DOHH2 (cell line): ENCODE results near the gene CCDC160.
"Not testable (repeated sequence)": the region's sequence is repeated elsewhere in the genome, so short reads cannot be mapped to it uniquely, and the experiment has no call there.

Experiments
- H3F3A ChIP-seq: fragments of 200-600 bp; sonication (generic), shearing (Covaris generic); 2 replicates; pipeline ENCODE4 v1.6.0; 2016; ENCODE audit warnings: antibody characterized with exemption, mild to moderate bottlenecking; ENCODE audit not compliant: control insufficient read depth, insufficient read depth
- H3K27ac ChIP-seq: fragments of 200-600 bp; sonication (generic); 2 replicates; pipeline ENCODE4 v1.5.1; 2014; ENCODE audit warnings: low read depth, mild to moderate bottlenecking, low read length, moderate library complexity
- H3K27me3 ChIP-seq: fragments of 200-600 bp; sonication (generic); 2 replicates; pipeline ENCODE4 v1.6.1; 2014; ENCODE audit warnings: mild to moderate bottlenecking, low read length, mixed read lengths; ENCODE audit not compliant: control insufficient read depth
- H3K36me3 ChIP-seq: fragments of 200-600 bp; sonication (generic); 2 replicates; pipeline ENCODE4 v1.6.1; 2014; ENCODE audit warnings: mild to moderate bottlenecking, low read length, moderate library complexity, mixed read lengths; ENCODE audit not compliant: control insufficient read depth
- H3K4me1 ChIP-seq: fragments of 200-600 bp; sonication (generic); 2 replicates; pipeline ENCODE4 v1.6.1; 2014; ENCODE audit warnings: mild to moderate bottlenecking, low read length, mixed read lengths; ENCODE audit not compliant: control insufficient read depth
- H3K4me2 ChIP-seq: fragments of 200-600 bp; sonication (generic); 2 replicates; pipeline ENCODE4 v1.6.0; 2014; ENCODE audit warnings: mild to moderate bottlenecking, low read length, moderate library complexity
- H3K4me3 ChIP-seq: fragments of 200-600 bp; sonication (generic); 2 replicates; pipeline ENCODE4 v1.5.1; 2014; ENCODE audit warnings: mild to moderate bottlenecking, low read length, mixed read lengths
- H3K79me2 ChIP-seq: fragments of 200-600 bp; sonication (generic); 2 replicates; pipeline ENCODE4 v1.6.1; 2014; ENCODE audit warnings: mild to moderate bottlenecking, low read length, mixed read lengths; ENCODE audit not compliant: control insufficient read depth
- H3K9me2 ChIP-seq: fragments of 200-600 bp; sonication (generic); replicated peaks from 2 replicates; pipeline ENCODE4 v1.6.1; 2014; ENCODE audit warnings: mild to moderate bottlenecking, low read length, mixed read lengths; ENCODE audit not compliant: control insufficient read depth
- H3K9me3 ChIP-seq: fragments of 200-600 bp; sonication (generic); 2 replicates; pipeline ENCODE4 v1.6.1; 2014; ENCODE audit warnings: antibody characterized with exemption, low read length, mixed read lengths; ENCODE audit not compliant: control insufficient read depth, insufficient read depth
- H4K20me1 ChIP-seq: fragments of 200-600 bp; sonication (generic); 2 replicates; pipeline ENCODE4 v1.6.0; 2014; ENCODE audit warnings: low read depth, mild to moderate bottlenecking, antibody characterized with exemption, low read length, moderate library complexity; ENCODE audit not compliant: control insufficient read depth, insufficient read depth
- EZH2phosphoT487 ChIP-seq: fragments of 200-600 bp; sonication (generic); IDR thresholded peaks from 2 replicates; pipeline ENCODE4 v1.6.1; 2017; ENCODE audit warnings: borderline replicate concordance, mild to moderate bottlenecking, antibody characterized with exemption, low read length, moderate library complexity, mixed read lengths
- TF ChIP-seq, protein P1 (sequence below): fragments of 200-600 bp; sonication (generic); IDR thresholded peaks from one replicate; pipeline ENCODE4 v1.5.1; 2014; ENCODE audit warnings: antibody characterized with exemption, mild to moderate bottlenecking, low read depth, low read length; ENCODE audit not compliant: poor library complexity, severe bottlenecking

CCDC160 gene

GRCh38 chrX:134202561-134202960 is 34.4 kb upstream of the CCDC160 start:
- no peaks in the 10 kb centered on the region for H3K79me2 ChIP-seq

DNA sequence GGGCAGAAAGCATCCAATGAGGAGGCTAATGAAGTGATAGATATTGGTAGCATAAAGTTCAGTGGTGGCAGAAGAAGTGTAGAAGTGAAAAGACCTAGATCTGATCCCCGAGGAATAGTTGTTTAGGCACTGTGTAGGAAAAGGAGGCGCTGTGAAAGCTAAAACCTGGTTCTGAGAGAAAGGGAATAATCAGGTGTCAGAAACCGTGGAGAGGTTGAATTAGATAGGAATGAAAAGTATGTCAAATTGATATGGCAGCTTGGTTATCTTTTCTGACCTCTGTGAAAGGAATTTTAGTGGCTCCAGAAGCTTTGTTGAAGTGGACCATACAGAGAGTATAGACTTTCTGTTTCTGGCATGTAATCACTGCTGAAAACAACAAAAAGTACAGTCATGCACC is 30.8 kb upstream of the CCDC160 start:
- Histone ChIP-seq H3K36me3 (no peaks in the 10 kb centered on the region), H3K4me3 (no peak overlapping the region), H3F3A (no peaks in the 10 kb centered on the region), H3K79me2 (no peaks in the 10 kb centered on the region), H3K9me3 (no peaks in the 10 kb centered on the region), H3K27ac (no peak overlapping the region), H3K4me1 (no peaks in the 10 kb centered on the region), H4K20me1 (no peaks in the 10 kb centered on the region), H3K9me2 (no peaks in the 10 kb centered on the region), H3K4me2 (no peak overlapping the region), H3K27me3 (no peaks in the 10 kb centered on the region)
- TF ChIP-seq, protein P1, sequence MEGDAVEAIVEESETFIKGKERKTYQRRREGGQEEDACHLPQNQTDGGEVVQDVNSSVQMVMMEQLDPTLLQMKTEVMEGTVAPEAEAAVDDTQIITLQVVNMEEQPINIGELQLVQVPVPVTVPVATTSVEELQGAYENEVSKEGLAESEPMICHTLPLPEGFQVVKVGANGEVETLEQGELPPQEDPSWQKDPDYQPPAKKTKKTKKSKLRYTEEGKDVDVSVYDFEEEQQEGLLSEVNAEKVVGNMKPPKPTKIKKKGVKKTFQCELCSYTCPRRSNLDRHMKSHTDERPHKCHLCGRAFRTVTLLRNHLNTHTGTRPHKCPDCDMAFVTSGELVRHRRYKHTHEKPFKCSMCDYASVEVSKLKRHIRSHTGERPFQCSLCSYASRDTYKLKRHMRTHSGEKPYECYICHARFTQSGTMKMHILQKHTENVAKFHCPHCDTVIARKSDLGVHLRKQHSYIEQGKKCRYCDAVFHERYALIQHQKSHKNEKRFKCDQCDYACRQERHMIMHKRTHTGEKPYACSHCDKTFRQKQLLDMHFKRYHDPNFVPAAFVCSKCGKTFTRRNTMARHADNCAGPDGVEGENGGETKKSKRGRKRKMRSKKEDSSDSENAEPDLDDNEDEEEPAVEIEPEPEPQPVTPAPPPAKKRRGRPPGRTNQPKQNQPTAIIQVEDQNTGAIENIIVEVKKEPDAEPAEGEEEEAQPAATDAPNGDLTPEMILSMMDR = no peak
- no peak for TF ChIP-seq EZH2phosphoT487

More at GRCh38 chrX:134202561-134202960, 34.4 kb upstream of the CCDC160 start:
- H3K9me2 ChIP-seq = no peaks in the 10 kb centered on the region
- H3K9me3 ChIP-seq = no peaks in the 10 kb centered on the region
- no peak overlapping the region for H3K27ac ChIP-seq
- no peaks in the 10 kb centered on the region for H3K27me3 ChIP-seq
- H3K4me3 ChIP-seq = no peak overlapping the region
- no peak overlapping the region for H3K4me2 ChIP-seq
- H3K36me3 ChIP-seq = no peaks in the 10 kb centered on the region
- H3K4me1 ChIP-seq = no peaks in the 10 kb centered on the region
- TF ChIP-seq, protein P1 = no peak
- no peak for TF ChIP-seq EZH2phosphoT487
- no peaks in the 10 kb centered on the region for H4K20me1 ChIP-seq
- H3F3A ChIP-seq = no peaks in the 10 kb centered on the region

DNA sequence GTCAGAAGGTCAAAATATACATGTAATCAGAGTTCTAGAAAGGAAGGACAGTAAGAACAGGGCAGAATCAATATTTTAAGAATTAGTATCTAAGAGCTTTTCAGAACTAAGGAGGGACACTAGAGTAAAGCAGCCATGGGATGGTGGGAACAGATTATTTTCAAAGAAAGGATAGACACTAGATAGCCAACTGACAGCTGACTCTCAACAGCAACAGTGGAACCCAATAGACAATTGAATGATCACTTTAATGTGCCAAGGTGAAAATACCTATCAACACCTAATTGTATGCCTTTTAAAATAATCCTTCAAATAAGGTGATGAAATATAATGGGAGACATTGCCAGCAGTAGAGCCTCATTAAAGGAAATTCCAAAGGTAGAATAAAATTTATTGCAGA is 26.5 kb upstream of the CCDC160 start:
- no peaks in the 10 kb centered on the region for H3K27me3 ChIP-seq
- no peak overlapping the region for H3K27ac ChIP-seq
- no peaks in the 10 kb centered on the region for H3K9me2 ChIP-seq
- no peaks in the 10 kb centered on the region for H3K9me3 ChIP-seq
- no peaks in the 10 kb centered on the region for H3K79me2 ChIP-seq
- TF ChIP-seq EZH2phosphoT487 = no peak
- TF ChIP-seq, protein P1 = no peak
- no peaks in the 10 kb centered on the region for H3K36me3 ChIP-seq
- H3K4me1 ChIP-seq = no peaks in the 10 kb centered on the region
- no peak overlapping the region for H3K4me3 ChIP-seq
- no peak overlapping the region for H3K4me2 ChIP-seq
- H3F3A ChIP-seq = no peaks in the 10 kb centered on the region
- H4K20me1 ChIP-seq = no peaks in the 10 kb centered on the region

DNA sequence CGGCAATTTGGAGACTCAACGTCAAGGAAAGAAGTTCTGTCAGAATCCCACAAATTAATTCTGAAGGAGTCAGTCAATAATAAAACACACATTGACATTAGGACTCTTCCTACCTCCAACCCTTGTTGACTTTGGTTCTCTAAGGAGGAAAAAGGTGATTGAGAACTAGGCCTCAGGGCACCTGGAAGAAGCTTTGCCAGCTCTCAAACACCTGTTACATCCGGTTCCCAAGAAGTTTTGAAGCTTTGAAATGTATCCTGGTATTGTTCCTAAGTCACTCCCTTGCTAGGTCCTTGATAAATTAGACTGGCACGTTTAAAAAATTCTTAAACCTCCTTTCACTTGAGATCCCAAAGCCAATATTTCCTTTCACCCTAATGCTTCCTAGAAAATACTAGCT is 1.7 kb upstream of the CCDC160 start:
- TF ChIP-seq EZH2phosphoT487 = no peak
- TF ChIP-seq, protein P1 = no peak
- no peaks in the 10 kb centered on the region for H4K20me1 ChIP-seq
- H3F3A ChIP-seq = no peaks in the 10 kb centered on the region
- no peak overlapping the region for H3K27ac ChIP-seq
- H3K4me3 ChIP-seq = no peak overlapping the region
- H3K9me2 ChIP-seq = no peaks in the 10 kb centered on the region
- H3K79me2 ChIP-seq = no peaks in the 10 kb centered on the region
- H3K9me3 ChIP-seq = no peaks in the 10 kb centered on the region
- H3K4me2 ChIP-seq = no peak overlapping the region
- no peaks in the 10 kb centered on the region for H3K36me3 ChIP-seq
- H3K27me3 ChIP-seq = peaks cover 5% of the 10 kb centered on the region
- no peaks in the 10 kb centered on the region for H3K4me1 ChIP-seq

GRCh38 chrX:134238144-134238543 is 1.2 kb downstream of the CCDC160 start:
- not testable (repeated sequence) for H3K9me3 ChIP-seq, H3K4me2 ChIP-seq, H3K9me2 ChIP-seq, H3K27me3 ChIP-seq, H3K27ac ChIP-seq, H3K4me1 ChIP-seq, H4K20me1 ChIP-seq, H3K79me2 ChIP-seq, H3F3A ChIP-seq, H3K36me3 ChIP-seq, H3K4me3 ChIP-seq
